Erythroblast (primary cell): ENCODE data around the gene ERGIC1.

Experiments used
- GATA1 ChIP-seq: IDR thresholded peaks from 2 replicates; pipeline ENCODE4 v1.6.1; 2011; ENCODE audit warnings: low read depth, mild to moderate bottlenecking, control low read depth, low read length, moderate library complexity
- POLR2A ChIP-seq: IDR thresholded peaks from 2 replicates; pipeline ENCODE4 v1.6.1; 2011; ENCODE audit warnings: mild to moderate bottlenecking, low read length

GRCh38 chr5:172846249-172846648, 12.2 kb downstream of the ERGIC1 start:
- TF ChIP-seq POLR2A = no peak
- TF ChIP-seq GATA1 = no peak
